Measurements from ENCODE around the gene CPM. TPM values are rescaled to one million over a fixed set of nuclear protein-coding genes. Genes with fewer than 3 reads are reported as not detected.

The CPM gene
- total RNA-seq, 4 donors from 2014 or later, result 76.1 to 149 (median 123) TPM

- DNase-seq (ENCODE audit: low spot score in 2 of 2), result no peak
- intact Hi-C loops (cut with DNase I; ENCODE audit: low total_unique reads), result no loop called here
- TF ChIP-seq CTCF (IDR thresholded peaks at IDR 0.05) (no peak), POLR2A (IDR thresholded peaks at IDR 0.05) (no peak)
- H3K4me3 ChIP-seq (ENCODE audit: low read depth, poor library complexity, severe bottlenecking), result no peak overlapping the region
- 48 to 65% methylated on average over 2 of the region's 2 CpGs for WGBS, 2 donors
Measured at GRCh38 chr12:68851592-68852306, 81.2 kb downstream of the CPM start.

- WGBS, 2 donors, result 74 to 84% methylated on average over 4 of the region's 4 CpGs
- no peak for TF ChIP-seq POLR2A (IDR thresholded peaks at IDR 0.05)
- no peak for TF ChIP-seq CTCF (IDR thresholded peaks at IDR 0.05)
- H3K4me3 ChIP-seq (ENCODE audit: low read depth, poor library complexity, severe bottlenecking), result no peak overlapping the region
- intact Hi-C loops (cut with DNase I; ENCODE audit: low total_unique reads), result no loop called here
- no peak for DNase-seq (ENCODE audit: low spot score in 2 of 2)
Measured at GRCh38 chr12:68850390-68850789, 82.6 kb downstream of the CPM start.

- intact Hi-C loops (cut with DNase I; ENCODE audit: low total_unique reads), result no loop called here
- 74 to 78% methylated on average over 3 of the region's 3 CpGs for WGBS, 2 donors
- DNase-seq (ENCODE audit: low spot score in 2 of 2), result no peak
- no peak for TF ChIP-seq CTCF (IDR thresholded peaks at IDR 0.05)
- TF ChIP-seq POLR2A (IDR thresholded peaks at IDR 0.05), result no peak
- no peak overlapping the region for H3K4me3 ChIP-seq (ENCODE audit: low read depth, poor library complexity, severe bottlenecking)
Measured at GRCh38 chr12:68846811-68847210, 86.2 kb downstream of the CPM start.

- H3K4me3 ChIP-seq (ENCODE audit: low read depth, poor library complexity, severe bottlenecking), result no peak overlapping the region
- no peak for DNase-seq (ENCODE audit: low spot score in 2 of 2)
- intact Hi-C loops (cut with DNase I; ENCODE audit: low total_unique reads), result no loop called here
- WGBS, 2 donors, result 77 to 81% methylated on average over 14 of the region's 14 CpGs
- TF ChIP-seq POLR2A (IDR thresholded peaks at IDR 0.05) (no peak), CTCF (IDR thresholded peaks at IDR 0.05) (no peak)
Measured at GRCh38 chr12:68844788-68845695, 87.9 kb downstream of the CPM start.

GRCh38 chr12:68844318-68844745 is 88.6 kb downstream of the CPM start:
- 87 to 92% methylated on average over 4 of the region's 4 CpGs for WGBS, 2 donors

More at GRCh38 chr12:68844318-68844745, 88.6 kb downstream of the CPM start:
- intact Hi-C loops (cut with DNase I; ENCODE audit: low total_unique reads), result no loop called here
- no peak for DNase-seq (ENCODE audit: low spot score in 2 of 2)
- TF ChIP-seq POLR2A (IDR thresholded peaks at IDR 0.05) (no peak), CTCF (IDR thresholded peaks at IDR 0.05) (no peak)
- no peak overlapping the region for H3K4me3 ChIP-seq (ENCODE audit: low read depth, poor library complexity, severe bottlenecking)

Data from lower leg skin (tissue), 4 donors.